ENCODE results near the gene RPL18.
A peak's percentile ranks its signal among the peaks of the same experiment; 100 is the strongest.
"Not testable (repeated sequence)": the region's sequence is repeated elsewhere in the genome, so short reads cannot be mapped to it uniquely, and the experiment has no call there.

RPL18 gene

DNA sequence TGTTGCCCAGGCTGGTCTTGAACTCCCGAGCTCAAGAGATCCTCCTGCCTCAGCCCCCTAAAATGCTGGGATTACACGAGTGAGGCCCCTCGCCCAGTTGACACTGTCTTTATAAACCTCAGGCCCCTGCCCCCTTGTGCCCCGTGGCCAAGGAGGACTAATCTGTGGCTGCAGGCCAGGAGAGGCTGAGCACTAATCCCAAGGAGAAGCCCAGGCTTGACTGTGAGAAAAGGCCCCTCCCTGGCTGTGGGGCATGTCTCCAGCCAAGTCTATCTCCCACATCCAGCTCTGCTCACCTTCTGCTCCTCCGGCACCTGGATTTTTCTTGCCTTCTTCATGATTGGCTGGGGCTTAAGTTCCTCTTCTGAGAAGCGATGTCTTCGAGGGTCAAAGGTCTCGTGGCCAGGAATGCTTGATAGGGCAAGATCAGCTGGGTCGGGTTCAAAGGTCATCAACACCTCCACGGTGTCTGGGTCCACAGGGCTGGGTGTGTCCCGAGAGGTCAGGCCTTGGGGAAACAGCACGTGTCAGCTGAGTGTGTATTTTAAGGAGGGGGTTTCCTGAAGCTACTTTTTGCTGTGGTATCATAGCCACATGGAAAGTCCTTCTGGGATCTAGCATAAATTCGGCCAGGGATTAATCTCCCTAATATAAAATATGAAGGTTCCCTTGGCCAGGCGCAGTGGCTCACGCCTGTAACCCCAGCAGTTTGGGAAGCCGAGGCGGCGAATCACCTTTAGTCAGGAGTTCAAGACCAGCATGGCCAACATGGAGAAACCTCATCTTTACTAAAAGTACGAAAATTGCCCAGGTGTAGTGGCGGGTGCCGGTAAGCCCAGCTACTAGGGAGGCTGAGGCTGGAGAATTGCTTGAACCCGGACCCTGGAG, 14.4 kb upstream of the RPL18 start:
- DNase-seq (ENCODE audit: low read depth), result no peak
- no peak overlapping the region for H3K4me3 ChIP-seq (ENCODE audit: low read depth, low read length)

DNA sequence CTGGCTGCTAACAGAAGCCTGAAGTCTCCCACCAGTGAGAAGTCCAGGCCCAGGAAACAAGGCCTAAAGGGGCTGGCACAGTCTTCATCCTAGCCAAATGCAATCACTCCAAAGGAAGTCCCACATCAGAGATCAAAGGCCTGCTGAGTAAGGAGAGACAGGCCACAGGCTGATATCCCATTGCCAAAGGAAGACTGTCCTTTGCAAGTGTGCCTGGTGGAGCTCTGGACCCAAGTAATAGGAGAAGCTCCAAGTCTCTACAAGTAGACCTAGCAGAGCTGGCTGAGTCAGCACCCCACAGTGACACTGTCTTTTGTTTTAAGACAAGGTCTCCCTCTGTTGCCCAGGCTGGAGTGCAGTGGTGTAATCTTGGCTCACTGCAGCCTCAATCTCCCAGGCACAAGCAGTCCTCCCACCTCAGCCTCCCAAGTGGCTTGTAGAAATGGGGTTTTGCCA, 13.7 kb upstream of the RPL18 start:
- no peak overlapping the region for H3K4me3 ChIP-seq (ENCODE audit: low read depth, low read length)
- TF ChIP-seq, protein P1, sequence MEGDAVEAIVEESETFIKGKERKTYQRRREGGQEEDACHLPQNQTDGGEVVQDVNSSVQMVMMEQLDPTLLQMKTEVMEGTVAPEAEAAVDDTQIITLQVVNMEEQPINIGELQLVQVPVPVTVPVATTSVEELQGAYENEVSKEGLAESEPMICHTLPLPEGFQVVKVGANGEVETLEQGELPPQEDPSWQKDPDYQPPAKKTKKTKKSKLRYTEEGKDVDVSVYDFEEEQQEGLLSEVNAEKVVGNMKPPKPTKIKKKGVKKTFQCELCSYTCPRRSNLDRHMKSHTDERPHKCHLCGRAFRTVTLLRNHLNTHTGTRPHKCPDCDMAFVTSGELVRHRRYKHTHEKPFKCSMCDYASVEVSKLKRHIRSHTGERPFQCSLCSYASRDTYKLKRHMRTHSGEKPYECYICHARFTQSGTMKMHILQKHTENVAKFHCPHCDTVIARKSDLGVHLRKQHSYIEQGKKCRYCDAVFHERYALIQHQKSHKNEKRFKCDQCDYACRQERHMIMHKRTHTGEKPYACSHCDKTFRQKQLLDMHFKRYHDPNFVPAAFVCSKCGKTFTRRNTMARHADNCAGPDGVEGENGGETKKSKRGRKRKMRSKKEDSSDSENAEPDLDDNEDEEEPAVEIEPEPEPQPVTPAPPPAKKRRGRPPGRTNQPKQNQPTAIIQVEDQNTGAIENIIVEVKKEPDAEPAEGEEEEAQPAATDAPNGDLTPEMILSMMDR (conservative IDR thresholded peaks at IDR 0.05; ENCODE audit: low read depth, low read length), result no peak
- DNase-seq (ENCODE audit: low read depth), result no peak

More for the DNA sequence above, 14.4 kb upstream of the RPL18 start:
- TF ChIP-seq, protein P1 (conservative IDR thresholded peaks at IDR 0.05; ENCODE audit: low read depth, low read length), result no peak

DNA sequence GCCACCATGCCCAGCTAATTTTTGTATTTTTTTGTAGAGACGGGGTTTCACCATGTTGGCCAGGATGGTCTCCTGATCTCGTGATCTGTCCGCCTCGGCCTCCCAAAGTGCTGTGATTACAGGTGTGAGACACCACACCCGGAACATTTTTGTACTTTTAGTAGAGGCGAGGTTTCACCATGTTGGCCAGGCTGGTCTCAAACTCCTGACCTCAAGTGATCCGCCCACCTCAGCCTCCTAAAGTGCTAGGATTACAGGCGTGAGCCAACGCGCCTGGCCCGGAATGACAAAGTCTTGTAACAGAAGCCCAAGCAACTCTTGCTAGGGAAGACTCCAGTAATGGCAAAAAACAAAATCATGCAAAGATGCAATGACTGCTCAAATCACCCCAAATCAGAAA, 13.3 kb upstream of the RPL18 start:
- not testable (repeated sequence) for DNase-seq (ENCODE audit: low read depth); H3K4me3 ChIP-seq (ENCODE audit: low read depth, low read length)

DNA sequence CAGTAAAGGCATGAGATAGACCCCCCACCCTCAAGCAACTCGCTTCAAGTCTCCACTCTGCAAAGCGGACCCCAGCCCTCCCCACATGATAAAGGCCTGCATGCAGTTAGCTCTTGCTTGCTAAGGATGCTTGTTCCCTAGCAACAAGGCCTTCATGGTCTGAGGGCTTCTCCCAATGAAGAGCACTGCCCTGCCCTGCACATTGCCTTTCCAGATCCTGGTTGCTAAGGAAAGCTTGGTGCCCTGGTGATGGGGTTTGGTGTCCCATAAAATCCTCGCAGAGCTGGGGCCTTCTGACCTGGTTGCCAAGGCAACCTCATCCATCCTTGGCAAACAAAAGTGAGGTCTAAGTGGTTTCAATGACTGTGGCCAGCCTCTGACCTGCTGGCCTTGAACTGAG, 12.2 kb upstream of the RPL18 start:
- H3K4me3 ChIP-seq (ENCODE audit: low read depth, low read length), result no peak overlapping the region
- TF ChIP-seq, protein P1 (conservative IDR thresholded peaks at IDR 0.05; ENCODE audit: low read depth, low read length), result no peak
- DNase-seq (ENCODE audit: low read depth), result no peak

DNA sequence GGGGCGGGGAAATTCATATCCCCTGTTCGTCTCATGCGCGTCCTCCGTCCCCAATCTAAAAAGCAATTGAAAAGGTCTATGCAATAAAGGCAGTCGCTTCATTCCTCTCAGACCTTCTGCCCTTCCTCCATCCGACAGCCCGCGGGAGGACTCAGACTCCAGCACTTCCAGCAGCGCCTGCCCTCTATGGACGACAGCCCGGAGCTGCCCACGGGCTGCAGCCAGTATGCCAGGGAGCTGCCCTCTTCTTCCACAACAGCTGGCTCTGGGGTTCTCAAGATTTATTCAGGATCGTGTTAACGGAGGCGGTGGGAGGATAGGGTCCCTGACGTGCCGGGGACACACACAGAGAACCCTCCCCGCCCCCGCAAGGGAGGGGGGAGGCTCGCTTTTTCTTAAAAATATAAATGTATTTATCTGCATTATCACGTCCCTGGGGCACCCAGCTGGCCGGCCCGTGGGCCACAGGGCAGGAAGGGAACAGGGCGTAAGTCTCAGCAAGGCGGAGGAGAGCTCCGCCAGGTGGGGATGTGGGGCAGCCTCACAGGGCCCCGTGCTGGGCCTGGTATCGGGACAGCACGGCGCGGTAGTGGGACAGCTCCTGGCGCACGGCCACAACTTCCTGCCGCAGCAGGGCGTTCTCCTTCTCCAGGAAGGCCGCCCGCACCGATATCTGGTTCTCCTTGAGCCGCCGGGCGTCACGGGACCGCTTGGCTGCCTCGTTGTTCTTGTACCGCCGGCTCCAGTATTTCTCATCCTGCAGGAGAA, 11.5 kb upstream of the RPL18 start:
- DNase-seq (ENCODE audit: low read depth), result peak; percentile 74

DNA sequence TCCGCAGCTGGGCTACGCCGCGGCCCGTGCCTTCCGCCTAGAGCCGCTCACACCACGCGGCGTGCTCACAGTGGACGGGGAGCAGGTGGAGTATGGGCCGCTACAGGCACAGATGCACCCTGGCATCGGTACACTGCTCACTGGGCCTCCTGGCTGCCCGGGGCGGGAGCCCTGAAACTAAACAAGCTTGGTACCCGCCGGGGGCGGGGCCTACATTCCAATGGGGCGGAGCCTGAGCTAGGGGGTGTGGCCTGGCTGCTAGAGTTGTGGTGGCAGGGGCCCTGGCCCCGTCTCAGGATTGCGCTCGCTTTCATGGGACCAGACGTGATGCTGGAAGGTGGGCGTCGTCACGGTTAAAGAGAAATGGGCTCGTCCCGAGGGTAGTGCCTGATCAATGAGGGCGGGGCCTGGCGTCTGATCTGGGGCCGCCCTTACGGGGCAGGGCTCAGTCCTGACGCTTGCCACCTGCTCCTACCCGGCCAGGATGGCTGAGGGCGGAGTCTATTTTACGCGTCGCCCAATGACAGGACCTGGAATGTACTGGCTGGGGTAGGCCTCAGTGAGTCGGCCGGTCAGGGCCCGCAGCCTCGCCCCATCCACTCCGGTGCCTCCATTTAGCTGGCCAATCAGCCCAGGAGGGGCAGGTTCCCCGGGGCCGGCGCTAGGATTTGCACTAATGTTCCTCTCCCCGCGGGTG, 10.8 kb upstream of the RPL18 start:
- DNase-seq (ENCODE audit: low read depth), result peak; percentile 79
- TF ChIP-seq, protein P1 (conservative IDR thresholded peaks at IDR 0.05; ENCODE audit: low read depth, low read length), result no peak

More for the DNA sequence above, 11.5 kb upstream of the RPL18 start:
- TF ChIP-seq, protein P1 (conservative IDR thresholded peaks at IDR 0.05; ENCODE audit: low read depth, low read length), result peak; percentile 44
- H3K4me3 ChIP-seq (ENCODE audit: low read depth, low read length), result peak overlapping the region; percentile 26

DNA sequence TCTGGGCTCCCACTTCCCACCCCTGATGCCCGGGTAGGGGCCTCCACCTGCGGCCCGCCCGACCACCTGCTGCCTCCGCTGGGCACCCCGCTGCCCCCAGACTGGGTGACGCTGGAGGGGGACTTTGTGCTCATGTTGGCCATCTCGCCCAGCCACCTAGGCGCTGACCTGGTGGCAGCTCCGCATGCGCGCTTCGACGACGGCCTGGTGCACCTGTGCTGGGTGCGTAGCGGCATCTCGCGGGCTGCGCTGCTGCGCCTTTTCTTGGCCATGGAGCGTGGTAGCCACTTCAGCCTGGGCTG, 10.3 kb upstream of the RPL18 start:
- no peak for DNase-seq (ENCODE audit: low read depth)
- no peak overlapping the region for H3K4me3 ChIP-seq (ENCODE audit: low read depth, low read length)
- TF ChIP-seq, protein P1 (conservative IDR thresholded peaks at IDR 0.05; ENCODE audit: low read depth, low read length), result no peak

More for the DNA sequence above, 10.8 kb upstream of the RPL18 start:
- H3K4me3 ChIP-seq (ENCODE audit: low read depth, low read length), result peak overlapping the region; percentile 26
